H1 (cell line): ENCODE measurements around the gene YAP1. TPM values are rescaled to one million over a fixed set of nuclear protein-coding genes. Genes with fewer than 3 reads are reported as not detected.

Source experiments
- polyA plus RNA-seq, 7 experiments: library from polyadenylated mRNA; depleted of rRNA in 3 of 7; stranded (reverse) in 5 of 7; unstranded in 2 of 7; fragments of >200 nt in 5 of 7; fragments of 200-250 nt in 2 of 7; gene quantifications; 1 replicate in 5 of 7; 2 replicates in 1 of 7; 4 replicates in 1 of 7; pipeline versions ENCODE4 v1.2.1 to v1.2.3, GENCODE V29; 2011 to 2013; ENCODE audit warnings: missing spikeins in 2 of 7, mixed read lengths in 2 of 7
- total RNA-seq: library from RNA; stranded (reverse); fragmentation: NEBNext Ultra II Directional; extraction: Animal tissue kit (Norgen Biotek cat#: 25700); gene quantifications from 2 replicates; pipeline ENCODE4 v1.2.1, GENCODE V29; 2021
- TF ChIP-seq, protein P1 (sequence below): fragments of 300-600 bp; sonication (generic); IDR thresholded peaks from 2 replicates; pipeline ENCODE4 v1.7.1; 2012; ENCODE audit warnings: low read length, moderate library complexity, mild to moderate bottlenecking, inconsistent platforms; ENCODE audit not compliant: insufficient replicate concordance
- TF ChIP-seq, protein P2 (sequence below): IDR thresholded peaks from 2 replicates; pipeline ENCODE4 v1.6.1; 2012; ENCODE audit warnings: inconsistent platforms

The YAP1 gene
- total and polyA plus RNA-seq, 2 of the 8 experiments (the other 6 are each of a cell fraction or from before 2014, with no cell fraction given): 62.0 to 108 TPM

DNA sequence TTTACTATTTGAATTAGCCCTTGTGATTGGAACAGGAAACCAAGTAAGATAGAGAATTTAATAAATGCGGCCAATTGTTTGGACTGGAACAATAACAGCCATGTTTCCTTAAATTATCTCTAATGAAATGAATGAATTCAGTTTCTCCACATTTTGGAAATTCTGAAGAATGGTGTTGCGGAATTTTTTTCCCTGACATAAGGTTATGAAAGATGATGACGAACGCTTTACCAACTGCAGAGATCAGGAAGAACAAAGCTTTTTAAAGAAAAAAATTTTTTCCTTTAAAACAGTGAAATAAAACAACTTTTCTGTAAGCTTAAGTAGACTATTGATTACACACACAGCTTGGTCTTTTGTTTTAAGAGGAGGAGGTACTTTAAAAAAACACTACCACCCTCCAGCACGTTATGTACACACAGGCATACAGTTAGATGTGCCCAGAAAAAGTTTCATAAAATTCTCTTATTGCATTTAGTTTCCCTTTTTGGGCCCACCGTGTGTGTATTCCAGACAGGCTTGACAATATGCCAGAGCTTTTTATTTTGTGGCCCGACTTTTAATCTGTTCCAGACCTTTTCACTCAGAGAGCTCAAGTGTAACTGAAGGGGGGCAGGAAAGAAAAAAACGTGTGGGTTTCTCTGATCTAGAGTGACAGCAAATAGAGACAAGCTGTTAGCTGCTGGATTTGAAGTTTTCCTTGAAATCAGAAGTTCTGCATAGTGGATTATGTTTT is 77.3 kb downstream of the YAP1 start (continued):
- TF ChIP-seq, protein P1, sequence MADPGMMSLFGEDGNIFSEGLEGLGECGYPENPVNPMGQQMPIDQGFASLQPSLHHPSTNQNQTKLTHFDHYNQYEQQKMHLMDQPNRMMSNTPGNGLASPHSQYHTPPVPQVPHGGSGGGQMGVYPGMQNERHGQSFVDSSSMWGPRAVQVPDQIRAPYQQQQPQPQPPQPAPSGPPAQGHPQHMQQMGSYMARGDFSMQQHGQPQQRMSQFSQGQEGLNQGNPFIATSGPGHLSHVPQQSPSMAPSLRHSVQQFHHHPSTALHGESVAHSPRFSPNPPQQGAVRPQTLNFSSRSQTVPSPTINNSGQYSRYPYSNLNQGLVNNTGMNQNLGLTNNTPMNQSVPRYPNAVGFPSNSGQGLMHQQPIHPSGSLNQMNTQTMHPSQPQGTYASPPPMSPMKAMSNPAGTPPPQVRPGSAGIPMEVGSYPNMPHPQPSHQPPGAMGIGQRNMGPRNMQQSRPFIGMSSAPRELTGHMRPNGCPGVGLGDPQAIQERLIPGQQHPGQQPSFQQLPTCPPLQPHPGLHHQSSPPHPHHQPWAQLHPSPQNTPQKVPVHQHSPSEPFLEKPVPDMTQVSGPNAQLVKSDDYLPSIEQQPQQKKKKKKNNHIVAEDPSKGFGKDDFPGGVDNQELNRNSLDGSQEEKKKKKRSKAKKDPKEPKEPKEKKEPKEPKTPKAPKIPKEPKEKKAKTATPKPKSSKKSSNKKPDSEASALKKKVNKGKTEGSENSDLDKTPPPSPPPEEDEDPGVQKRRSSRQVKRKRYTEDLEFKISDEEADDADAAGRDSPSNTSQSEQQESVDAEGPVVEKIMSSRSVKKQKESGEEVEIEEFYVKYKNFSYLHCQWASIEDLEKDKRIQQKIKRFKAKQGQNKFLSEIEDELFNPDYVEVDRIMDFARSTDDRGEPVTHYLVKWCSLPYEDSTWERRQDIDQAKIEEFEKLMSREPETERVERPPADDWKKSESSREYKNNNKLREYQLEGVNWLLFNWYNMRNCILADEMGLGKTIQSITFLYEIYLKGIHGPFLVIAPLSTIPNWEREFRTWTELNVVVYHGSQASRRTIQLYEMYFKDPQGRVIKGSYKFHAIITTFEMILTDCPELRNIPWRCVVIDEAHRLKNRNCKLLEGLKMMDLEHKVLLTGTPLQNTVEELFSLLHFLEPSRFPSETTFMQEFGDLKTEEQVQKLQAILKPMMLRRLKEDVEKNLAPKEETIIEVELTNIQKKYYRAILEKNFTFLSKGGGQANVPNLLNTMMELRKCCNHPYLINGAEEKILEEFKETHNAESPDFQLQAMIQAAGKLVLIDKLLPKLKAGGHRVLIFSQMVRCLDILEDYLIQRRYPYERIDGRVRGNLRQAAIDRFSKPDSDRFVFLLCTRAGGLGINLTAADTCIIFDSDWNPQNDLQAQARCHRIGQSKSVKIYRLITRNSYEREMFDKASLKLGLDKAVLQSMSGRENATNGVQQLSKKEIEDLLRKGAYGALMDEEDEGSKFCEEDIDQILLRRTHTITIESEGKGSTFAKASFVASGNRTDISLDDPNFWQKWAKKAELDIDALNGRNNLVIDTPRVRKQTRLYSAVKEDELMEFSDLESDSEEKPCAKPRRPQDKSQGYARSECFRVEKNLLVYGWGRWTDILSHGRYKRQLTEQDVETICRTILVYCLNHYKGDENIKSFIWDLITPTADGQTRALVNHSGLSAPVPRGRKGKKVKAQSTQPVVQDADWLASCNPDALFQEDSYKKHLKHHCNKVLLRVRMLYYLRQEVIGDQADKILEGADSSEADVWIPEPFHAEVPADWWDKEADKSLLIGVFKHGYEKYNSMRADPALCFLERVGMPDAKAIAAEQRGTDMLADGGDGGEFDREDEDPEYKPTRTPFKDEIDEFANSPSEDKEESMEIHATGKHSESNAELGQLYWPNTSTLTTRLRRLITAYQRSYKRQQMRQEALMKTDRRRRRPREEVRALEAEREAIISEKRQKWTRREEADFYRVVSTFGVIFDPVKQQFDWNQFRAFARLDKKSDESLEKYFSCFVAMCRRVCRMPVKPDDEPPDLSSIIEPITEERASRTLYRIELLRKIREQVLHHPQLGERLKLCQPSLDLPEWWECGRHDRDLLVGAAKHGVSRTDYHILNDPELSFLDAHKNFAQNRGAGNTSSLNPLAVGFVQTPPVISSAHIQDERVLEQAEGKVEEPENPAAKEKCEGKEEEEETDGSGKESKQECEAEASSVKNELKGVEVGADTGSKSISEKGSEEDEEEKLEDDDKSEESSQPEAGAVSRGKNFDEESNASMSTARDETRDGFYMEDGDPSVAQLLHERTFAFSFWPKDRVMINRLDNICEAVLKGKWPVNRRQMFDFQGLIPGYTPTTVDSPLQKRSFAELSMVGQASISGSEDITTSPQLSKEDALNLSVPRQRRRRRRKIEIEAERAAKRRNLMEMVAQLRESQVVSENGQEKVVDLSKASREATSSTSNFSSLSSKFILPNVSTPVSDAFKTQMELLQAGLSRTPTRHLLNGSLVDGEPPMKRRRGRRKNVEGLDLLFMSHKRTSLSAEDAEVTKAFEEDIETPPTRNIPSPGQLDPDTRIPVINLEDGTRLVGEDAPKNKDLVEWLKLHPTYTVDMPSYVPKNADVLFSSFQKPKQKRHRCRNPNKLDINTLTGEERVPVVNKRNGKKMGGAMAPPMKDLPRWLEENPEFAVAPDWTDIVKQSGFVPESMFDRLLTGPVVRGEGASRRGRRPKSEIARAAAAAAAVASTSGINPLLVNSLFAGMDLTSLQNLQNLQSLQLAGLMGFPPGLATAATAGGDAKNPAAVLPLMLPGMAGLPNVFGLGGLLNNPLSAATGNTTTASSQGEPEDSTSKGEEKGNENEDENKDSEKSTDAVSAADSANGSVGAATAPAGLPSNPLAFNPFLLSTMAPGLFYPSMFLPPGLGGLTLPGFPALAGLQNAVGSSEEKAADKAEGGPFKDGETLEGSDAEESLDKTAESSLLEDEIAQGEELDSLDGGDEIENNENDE: no peak
- TF ChIP-seq, protein P2, sequence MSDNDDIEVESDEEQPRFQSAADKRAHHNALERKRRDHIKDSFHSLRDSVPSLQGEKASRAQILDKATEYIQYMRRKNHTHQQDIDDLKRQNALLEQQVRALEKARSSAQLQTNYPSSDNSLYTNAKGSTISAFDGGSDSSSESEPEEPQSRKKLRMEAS: no peak
